GM10248 (cell line): ENCODE results near the gene TMEM134.
"Not testable (repeated sequence)": the region's sequence is repeated elsewhere in the genome, so short reads cannot be mapped to it uniquely, and the experiment has no call there.

ENCODE experiments used
- CTCF ChIA-PET: fragments of 300-600 bp; sonication (Branson Sonifier 250); formaldehyde crosslinking; extraction: SDS; loops from one replicate; lab custom pipeline; 2021; ENCODE audit warnings: antibody characterized with exemption; lab: Yijun Ruan, JAX
- POLR2A ChIA-PET: fragments of 350-650 bp; sonication (Branson Sonifier 250); formaldehyde crosslinking; extraction: SDS; loops from one replicate; lab custom pipeline; 2020; ENCODE audit warnings: antibody characterized with exemption; lab: Yijun Ruan, JAX
- DNase-seq: peaks from one replicate; pipeline ENCODE4 v3.0.0; 2012; ENCODE audit errors: extremely low spot score
- CTCF ChIP-seq: IDR thresholded peaks from 2 replicates; pipeline ENCODE4 v1.5.1; 2012; ENCODE audit warnings: mild to moderate bottlenecking, low read depth; ENCODE audit errors: extremely low read depth, missing control alignments, control extremely low read depth

TMEM134 gene

GRCh38 chr11:67431346-67432249 lies 37.5 kb downstream of the TMEM134 start:
- POLR2A ChIA-PET = interaction anchor here (0.6 to 0.7 kb wide), 4 partner anchors 7 to 81 kb away, joined by 4 to 7 read pairs (median 6); no protein-coding TSS in a partner anchor
- CTCF ChIA-PET = interaction anchor here (1.0 to 2.0 kb wide), 3 partner anchors 7 to 56 kb away, joined by 3 to 5 read pairs (median 3); partner anchors contain the start of gene PPP1CA
- no peak for TF ChIP-seq CTCF
- DNase-seq = no peak

GRCh38 chr11:67429722-67430121 lies 39.3 kb downstream of the TMEM134 start:
- ChIA-PET POLR2A (interaction anchor here (0.6 kb wide), 1 partner anchor 303 kb away, joined by 4 read pairs; no protein-coding TSS in a partner anchor), CTCF (interaction anchor here (1.0 kb wide), 1 partner anchor 22 kb away, joined by 3 read pairs; no protein-coding TSS in a partner anchor)
- DNase-seq = no peak
- no peak for TF ChIP-seq CTCF

- ChIA-PET CTCF (interaction anchor here (0.7 to 1.6 kb wide), 5 partner anchors 9 to 28 kb away, joined by 3 to 6 read pairs (median 3); partner anchors contain the start of gene PTPRCAP), POLR2A (interaction anchor here (0.6 kb wide), 2 partner anchors 302 to 621 kb away, joined by 4 read pairs; no protein-coding TSS in a partner anchor)
- TF ChIP-seq CTCF = no peak
- no peak for DNase-seq
Measured at GRCh38 chr11:67429038-67429668, 39.9 kb downstream of the TMEM134 start.

GRCh38 chr11:67428052-67429001 lies 40.7 kb downstream of the TMEM134 start, which contains the start of gene RPS6KB2:
RPS6KB2 (plus strand) TSS chr11:67428494; CDS start chr11:67428546, 52 bp downstream.
- TF ChIP-seq CTCF = no peak
- ChIA-PET POLR2A (interaction anchor here (0.6 kb wide), 1 partner anchor 620 kb away, joined by 4 read pairs; no protein-coding TSS in a partner anchor), CTCF (interaction anchor here (0.7 to 1.7 kb wide), 6 partner anchors 9 to 27 kb away, joined by 3 to 6 read pairs (median 4); partner anchors contain the start of gene PTPRCAP)
- peak; percentile 99 for DNase-seq

- POLR2A ChIA-PET, DNase-seq: not testable (repeated sequence)
- CTCF ChIA-PET = interaction anchor here (0.7 to 1.7 kb wide), 2 partner anchors 12 to 26 kb away, joined by 4 to 5 read pairs; partner anchors contain the start of gene PPP1CA
Measured at GRCh38 chr11:67427364-67427859, 41.6 kb downstream of the TMEM134 start.

- CTCF ChIA-PET = interaction anchor here (1.0 to 2.1 kb wide), 2 partner anchors 23 to 256 kb away, joined by 3 to 8 read pairs; partner anchors contain the start of gene PPP1CA
- POLR2A ChIA-PET = no interaction called here
Measured at GRCh38 chr11:67423891-67424613, 45.0 kb downstream of the TMEM134 start.

More at GRCh38 chr11:67423891-67424613, 45.0 kb downstream of the TMEM134 start:
- no peak for DNase-seq
- no peak for TF ChIP-seq CTCF
